NB4 (cell line): ENCODE results near the gene TVP23C.

ENCODE experiments used
- DNase-seq: peaks from one replicate; pipeline ENCODE4 v3.0.0; 2010; ENCODE audit warnings: low read depth
- H3K4me3 ChIP-seq: one replicate; pipeline ENCODE4 v1.5.1; 2011; ENCODE audit warnings: mild to moderate bottlenecking, low read depth, low read length, moderate library complexity
- CTCF ChIP-seq: IDR thresholded peaks from one replicate; pipeline ENCODE4 v1.5.1; 2012; ENCODE audit warnings: low read depth, low read length
- MAX ChIP-seq: IDR thresholded peaks from 2 replicates; pipeline ENCODE4 v1.6.1; 2011; ENCODE audit warnings: low read depth, low read length
- MYC ChIP-seq: IDR thresholded peaks from 2 replicates; pipeline ENCODE4 v1.6.1; 2011; ENCODE audit warnings: low read depth, low read length
- POLR2A ChIP-seq: IDR thresholded peaks from 2 replicates; pipeline ENCODE4 v1.6.1; 2011; ENCODE audit warnings: mild to moderate bottlenecking; ENCODE audit not compliant: insufficient read length; ENCODE audit errors: extremely low read depth

The TVP23C gene

GRCh38 chr17:15513058-15513791 is 50.1 kb downstream of the TVP23C start:
- TF ChIP-seq MYC (no peak), MAX (no peak), POLR2A (no peak), CTCF (no peak)
- H3K4me3 ChIP-seq: no peak overlapping the region
- no peak for DNase-seq

GRCh38 chr17:15512071-15512709 is 51.1 kb downstream of the TVP23C start:
- TF ChIP-seq POLR2A (no peak), CTCF (no peak), MAX (no peak), MYC (no peak)
- H3K4me3 ChIP-seq: no peak overlapping the region
- DNase-seq: no peak

GRCh38 chr17:15511142-15511541 is 52.1 kb downstream of the TVP23C start:
- DNase-seq: no peak
- TF ChIP-seq POLR2A: no peak
- TF ChIP-seq MAX: no peak
- TF ChIP-seq MYC: no peak
- TF ChIP-seq CTCF: no peak
- no peak overlapping the region for H3K4me3 ChIP-seq

- DNase-seq: no peak
- TF ChIP-seq MYC: no peak
- TF ChIP-seq MAX: no peak
- no peak for TF ChIP-seq POLR2A
- no peak for TF ChIP-seq CTCF
- H3K4me3 ChIP-seq: no peak overlapping the region
These were observed 52.9 kb downstream of the TVP23C start for GRCh38 chr17:15510361-15510760.

- TF ChIP-seq CTCF (no peak), MYC (no peak), POLR2A (no peak)
- no peak overlapping the region for H3K4me3 ChIP-seq
- no peak for DNase-seq
These were observed 54.2 kb downstream of the TVP23C start for GRCh38 chr17:15509095-15509494.
